Measurements from ENCODE around the gene SORCS2.

Gene SORCS2

GRCh38 chr4:7303561-7303960, 111.2 kb downstream of the SORCS2 start:
- no peak for DNase-seq (ENCODE audit: low read depth, low spot score)

GRCh38 chr4:7304436-7304835, 112.1 kb downstream of the SORCS2 start:
- DNase-seq (ENCODE audit: low read depth, low spot score): no peak

- DNase-seq (ENCODE audit: low read depth, low spot score): no peak
These were observed 114.0 kb downstream of the SORCS2 start for GRCh38 chr4:7306021-7306965.

- DNase-seq (ENCODE audit: low read depth, low spot score): no peak
These were observed 114.6 kb downstream of the SORCS2 start for GRCh38 chr4:7306986-7307385.

- no peak for DNase-seq (ENCODE audit: low read depth, low spot score)
These were observed 115.2 kb downstream of the SORCS2 start for GRCh38 chr4:7307394-7308099.

- DNase-seq (ENCODE audit: low read depth, low spot score): no peak
These were observed 116.8 kb downstream of the SORCS2 start for GRCh38 chr4:7309181-7309580.

- no peak for DNase-seq (ENCODE audit: low read depth, low spot score)
These were observed 117.5 kb downstream of the SORCS2 start for GRCh38 chr4:7309636-7310390.

- no peak for DNase-seq (ENCODE audit: low read depth, low spot score)
These were observed 118.1 kb downstream of the SORCS2 start for GRCh38 chr4:7310451-7310850.

- DNase-seq (ENCODE audit: low read depth, low spot score): no peak
These were observed 118.9 kb downstream of the SORCS2 start for GRCh38 chr4:7311205-7311604.

GRCh38 chr4:7312691-7313090, 120.4 kb downstream of the SORCS2 start:
- DNase-seq (ENCODE audit: low read depth, low spot score): no peak

- DNase-seq (ENCODE audit: low read depth, low spot score): no peak
These were observed 121.0 kb downstream of the SORCS2 start for GRCh38 chr4:7313347-7313811.

GRCh38 chr4:7313991-7314390, 121.7 kb downstream of the SORCS2 start:
- DNase-seq (ENCODE audit: low read depth, low spot score): no peak

GRCh38 chr4:7315286-7315685, 122.9 kb downstream of the SORCS2 start:
- DNase-seq (ENCODE audit: low read depth, low spot score): no peak

GRCh38 chr4:7315935-7316334, 123.6 kb downstream of the SORCS2 start:
- DNase-seq (ENCODE audit: low read depth, low spot score): no peak

GRCh38 chr4:7319024-7319423, 126.7 kb downstream of the SORCS2 start:
- no peak for DNase-seq (ENCODE audit: low read depth, low spot score)

GRCh38 chr4:7320206-7320797, 128.0 kb downstream of the SORCS2 start:
- no peak for DNase-seq (ENCODE audit: low read depth, low spot score)

- DNase-seq (ENCODE audit: low read depth, low spot score): no peak
These were observed 130.0 kb downstream of the SORCS2 start for GRCh38 chr4:7322166-7322991.

GRCh38 chr4:7323461-7323871, 131.1 kb downstream of the SORCS2 start:
- no peak for DNase-seq (ENCODE audit: low read depth, low spot score)

- no peak for DNase-seq (ENCODE audit: low read depth, low spot score)
These were observed 131.7 kb downstream of the SORCS2 start for GRCh38 chr4:7323872-7324650.

GRCh38 chr4:7324651-7325121, 132.3 kb downstream of the SORCS2 start:
- no peak for DNase-seq (ENCODE audit: low read depth, low spot score)

Data from iPS DF 19.7 (cell line).